ENCODE data around the gene TMEM108. TPM values are rescaled to one million over a fixed set of nuclear protein-coding genes. Genes with fewer than 3 reads are reported as not detected.
A peak's percentile ranks its signal among the peaks of the same experiment; 100 is the strongest.

The TMEM108 gene
- polyA plus RNA-seq, 4 donors = 2.7 to 3.6 (median 3.0) TPM

GRCh38 chr3:133374708-133375402, 336.7 kb downstream of the TMEM108 start:
- no peak for DNase-seq (ENCODE audit: low read depth in 4 of 4, low spot score in 3 of 4)

DNA sequence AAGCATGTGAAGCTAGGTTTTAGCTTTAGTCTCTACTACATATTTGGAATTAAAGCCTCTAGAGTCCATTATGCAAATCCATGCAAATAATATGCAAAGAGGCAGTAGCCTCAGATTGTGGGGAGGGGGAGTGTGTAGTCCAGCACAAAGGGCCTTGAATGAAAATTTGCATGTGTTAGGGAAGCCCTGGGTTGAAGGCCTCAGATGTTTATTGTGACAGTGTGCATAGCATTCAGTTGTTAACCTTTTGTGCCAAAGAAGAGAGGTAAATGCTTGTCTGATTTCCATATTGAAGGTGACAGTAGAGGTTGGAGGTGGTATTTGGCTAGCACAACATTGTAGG, 337.2 kb downstream of the TMEM108 start:
- DNase-seq (ENCODE audit: low read depth in 4 of 4, low spot score in 3 of 4) = no peak

- no peak for DNase-seq (ENCODE audit: low read depth in 4 of 4, low spot score in 3 of 4)
Observed at GRCh38 chr3:133376810-133377209, 338.6 kb downstream of the TMEM108 start.

DNA sequence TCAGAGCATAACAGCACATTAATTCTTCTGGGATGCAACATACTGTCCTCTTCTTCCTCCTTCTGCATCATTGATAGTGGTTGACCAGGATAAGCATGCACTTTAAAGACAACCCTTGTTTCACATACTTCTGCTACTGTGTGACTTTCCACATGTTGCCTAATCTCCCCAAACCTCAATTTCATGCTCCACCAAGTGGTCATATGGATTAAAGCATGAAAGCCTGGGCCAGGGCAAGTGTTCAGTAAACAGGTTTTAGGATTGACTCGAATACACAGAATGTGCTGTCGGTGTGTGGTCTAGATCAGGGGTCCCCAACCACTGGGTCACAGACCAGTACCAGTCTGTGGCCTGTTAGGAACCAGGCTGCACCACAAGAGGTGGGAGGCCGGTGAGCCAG, 339.2 kb downstream of the TMEM108 start:
- peak in 1 of 4 donors; percentile 25 for DNase-seq (ENCODE audit: low read depth in 4 of 4, low spot score in 3 of 4)

DNA sequence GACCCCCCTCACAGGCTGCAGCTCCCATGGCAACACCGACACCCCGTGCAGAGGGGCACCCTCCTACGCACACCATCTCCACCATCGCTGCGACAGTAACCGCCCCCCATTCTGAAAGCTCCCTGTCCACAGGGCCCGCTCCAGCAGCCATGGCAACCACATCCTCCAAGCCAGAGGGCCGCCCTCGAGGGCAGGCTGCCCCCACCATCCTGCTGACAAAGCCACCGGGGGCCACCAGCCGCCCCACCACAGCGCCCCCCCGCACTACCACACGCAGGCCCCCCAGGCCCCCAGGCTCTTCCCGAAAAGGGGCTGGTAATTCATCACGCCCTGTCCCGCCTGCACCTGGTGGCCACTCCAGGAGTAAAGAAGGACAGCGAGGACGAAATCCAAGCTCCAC, 341.7 kb downstream of the TMEM108 start:
- no peak for DNase-seq (ENCODE audit: low read depth in 4 of 4, low spot score in 3 of 4)

DNA sequence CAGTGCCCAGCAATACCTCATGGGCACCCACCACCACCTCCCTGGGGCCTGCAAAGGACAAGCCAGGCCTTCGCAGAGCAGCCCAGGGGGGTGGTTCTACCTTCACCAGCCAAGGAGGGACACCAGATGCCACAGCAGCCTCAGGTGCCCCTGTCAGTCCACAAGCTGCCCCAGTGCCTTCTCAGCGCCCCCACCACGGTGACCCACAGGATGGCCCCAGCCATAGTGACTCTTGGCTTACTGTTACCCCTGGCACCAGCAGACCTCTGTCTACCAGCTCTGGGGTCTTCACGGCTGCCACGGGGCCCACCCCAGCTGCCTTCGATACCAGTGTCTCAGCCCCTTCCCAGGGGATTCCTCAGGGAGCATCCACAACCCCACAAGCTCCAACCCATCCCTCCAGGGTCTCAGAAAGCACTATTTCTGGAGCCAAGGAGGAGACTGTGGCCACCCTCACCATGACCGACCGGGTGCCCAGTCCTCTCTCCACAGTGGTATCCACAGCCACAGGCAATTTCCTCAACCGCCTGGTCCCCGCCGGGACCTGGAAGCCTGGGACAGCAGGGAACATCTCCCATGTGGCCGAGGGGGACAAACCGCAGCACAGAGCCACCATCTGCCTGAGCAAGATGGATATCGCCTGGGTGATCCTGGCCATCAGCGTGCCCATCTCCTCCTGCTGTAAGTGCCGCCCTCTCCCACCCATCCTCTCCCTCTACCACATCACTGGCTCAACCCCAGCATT, 342.5 kb downstream of the TMEM108 start:
- DNase-seq (ENCODE audit: low read depth in 4 of 4, low spot score in 3 of 4) = no peak

GRCh38 chr3:133381346-133382109, 343.3 kb downstream of the TMEM108 start:
- DNase-seq (ENCODE audit: low read depth in 4 of 4, low spot score in 3 of 4) = no peak

- no peak for DNase-seq (ENCODE audit: low read depth in 4 of 4, low spot score in 3 of 4)
Observed at GRCh38 chr3:133383175-133383574, 345.0 kb downstream of the TMEM108 start.

DNA sequence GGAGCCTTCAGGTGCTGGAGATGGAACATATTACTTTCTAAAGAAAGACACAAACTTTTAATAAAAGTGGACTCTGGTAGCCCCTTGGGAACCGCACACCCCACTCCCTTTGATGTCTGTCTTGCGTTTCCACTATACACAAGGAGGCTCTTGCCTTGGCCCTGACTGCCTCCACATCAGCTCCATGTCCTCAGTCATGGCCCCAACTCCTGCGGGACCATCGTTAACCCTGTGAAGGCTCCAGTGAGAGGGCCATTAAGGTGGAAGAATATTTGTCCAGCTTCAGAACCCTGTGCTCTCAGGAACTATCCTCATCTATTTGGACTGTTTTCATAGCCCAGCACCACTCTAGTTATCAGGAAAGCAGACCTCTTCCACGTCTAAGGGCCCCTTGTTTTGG, 345.6 kb downstream of the TMEM108 start:
- no peak for DNase-seq (ENCODE audit: low read depth in 4 of 4, low spot score in 3 of 4)

GRCh38 chr3:133384331-133385027, 346.3 kb downstream of the TMEM108 start:
- DNase-seq (ENCODE audit: low read depth in 4 of 4, low spot score in 3 of 4) = peak; percentile 36 to 50 (median 42)

GRCh38 chr3:133386876-133387275, 348.7 kb downstream of the TMEM108 start:
- no peak for DNase-seq (ENCODE audit: low read depth in 4 of 4, low spot score in 3 of 4)

DNA sequence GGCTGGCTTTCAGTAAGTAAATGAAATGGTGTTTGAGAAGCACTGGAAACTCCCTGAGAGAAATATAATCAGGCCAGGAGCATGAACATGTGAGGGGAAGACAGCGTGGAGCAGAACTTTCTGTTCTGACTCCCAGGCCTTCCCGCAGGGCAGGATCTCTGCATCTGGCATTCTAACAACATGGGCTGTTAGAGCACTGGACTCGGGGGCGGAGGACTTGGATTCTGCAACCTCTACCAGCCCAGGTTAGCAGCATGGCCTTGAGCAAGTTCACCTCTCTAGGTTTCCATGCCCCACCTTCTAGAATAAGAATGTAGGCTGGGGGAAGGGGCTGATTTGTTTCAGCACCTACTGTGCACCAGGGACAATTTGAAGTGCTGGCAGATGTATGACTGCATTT, 349.1 kb downstream of the TMEM108 start:
- no peak for DNase-seq (ENCODE audit: low read depth in 4 of 4, low spot score in 3 of 4)

DNA sequence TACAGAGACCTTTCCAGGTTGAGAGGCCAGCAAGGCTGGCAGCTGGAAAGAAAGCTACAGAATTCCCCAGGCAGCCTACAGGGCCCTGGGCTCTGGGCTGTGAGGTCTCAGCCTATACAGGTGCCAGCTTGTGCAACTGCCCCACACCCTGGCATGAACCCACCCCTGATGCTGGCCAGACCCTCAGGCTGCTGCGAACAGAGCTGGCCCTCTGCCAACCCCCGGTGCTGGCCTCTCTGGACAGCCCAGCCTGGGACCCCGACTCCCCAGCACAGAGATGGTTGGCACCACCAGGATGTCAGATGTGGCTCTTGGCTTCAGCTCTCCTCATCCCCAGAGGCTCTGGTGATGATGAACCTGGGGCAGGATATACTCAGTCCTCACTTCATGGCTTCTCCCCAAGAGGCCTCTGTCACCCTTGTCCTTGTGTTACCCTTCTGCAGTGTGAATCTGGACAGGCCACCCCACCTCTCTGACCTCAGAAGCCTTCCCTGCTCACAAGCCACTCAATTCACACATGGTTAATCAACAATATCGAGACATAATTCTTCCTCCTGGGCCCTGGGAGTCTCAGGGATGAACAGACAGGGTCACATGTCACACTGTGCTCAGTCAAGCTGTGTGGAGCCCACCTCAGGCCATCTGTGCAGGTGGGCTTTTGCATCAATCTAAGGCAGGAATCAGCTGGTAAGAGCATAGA, 350.7 kb downstream of the TMEM108 start:
- DNase-seq (ENCODE audit: low read depth in 4 of 4, low spot score in 3 of 4) = no peak

DNA sequence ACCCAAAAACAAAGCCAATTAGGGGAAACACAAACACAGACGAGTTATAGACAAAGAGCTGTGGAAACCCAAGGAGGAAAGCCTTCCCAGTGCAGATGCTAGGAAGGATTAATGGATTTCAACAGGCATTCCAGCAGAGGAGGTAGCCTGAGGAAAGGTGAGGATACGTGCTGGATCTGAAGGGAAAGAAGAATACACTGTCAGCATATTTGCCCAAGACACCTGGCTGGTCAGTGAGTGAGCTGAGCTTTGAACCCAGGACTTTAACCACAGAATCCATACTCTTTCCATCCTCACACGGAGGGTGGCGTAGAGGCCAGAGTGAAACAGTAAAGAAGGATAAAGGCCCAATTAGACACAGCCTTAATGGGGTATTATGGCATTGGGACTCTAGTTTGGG, 352.5 kb downstream of the TMEM108 start:
- no peak for DNase-seq (ENCODE audit: low read depth in 4 of 4, low spot score in 3 of 4)

DNA sequence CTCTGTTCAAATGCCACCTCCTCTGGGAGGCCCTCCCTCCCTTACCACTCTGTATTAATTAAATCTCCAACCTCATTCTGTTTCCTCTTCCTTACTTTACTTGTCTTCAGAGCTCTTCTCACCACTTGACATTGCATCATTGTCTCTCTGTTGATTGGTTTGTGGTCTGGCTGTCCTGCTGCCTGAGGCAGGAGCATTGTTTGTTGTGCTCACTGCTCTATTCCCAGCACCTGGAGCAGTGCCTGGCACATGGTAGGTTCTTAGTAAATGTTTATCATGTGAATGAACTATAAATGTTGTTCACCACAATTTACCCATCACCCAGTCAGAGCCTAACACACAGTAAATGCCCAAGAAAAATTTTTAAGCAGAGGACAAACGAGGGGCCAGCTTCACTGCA, 355.0 kb downstream of the TMEM108 start:
- DNase-seq (ENCODE audit: low read depth in 4 of 4, low spot score in 3 of 4) = no peak

DNA sequence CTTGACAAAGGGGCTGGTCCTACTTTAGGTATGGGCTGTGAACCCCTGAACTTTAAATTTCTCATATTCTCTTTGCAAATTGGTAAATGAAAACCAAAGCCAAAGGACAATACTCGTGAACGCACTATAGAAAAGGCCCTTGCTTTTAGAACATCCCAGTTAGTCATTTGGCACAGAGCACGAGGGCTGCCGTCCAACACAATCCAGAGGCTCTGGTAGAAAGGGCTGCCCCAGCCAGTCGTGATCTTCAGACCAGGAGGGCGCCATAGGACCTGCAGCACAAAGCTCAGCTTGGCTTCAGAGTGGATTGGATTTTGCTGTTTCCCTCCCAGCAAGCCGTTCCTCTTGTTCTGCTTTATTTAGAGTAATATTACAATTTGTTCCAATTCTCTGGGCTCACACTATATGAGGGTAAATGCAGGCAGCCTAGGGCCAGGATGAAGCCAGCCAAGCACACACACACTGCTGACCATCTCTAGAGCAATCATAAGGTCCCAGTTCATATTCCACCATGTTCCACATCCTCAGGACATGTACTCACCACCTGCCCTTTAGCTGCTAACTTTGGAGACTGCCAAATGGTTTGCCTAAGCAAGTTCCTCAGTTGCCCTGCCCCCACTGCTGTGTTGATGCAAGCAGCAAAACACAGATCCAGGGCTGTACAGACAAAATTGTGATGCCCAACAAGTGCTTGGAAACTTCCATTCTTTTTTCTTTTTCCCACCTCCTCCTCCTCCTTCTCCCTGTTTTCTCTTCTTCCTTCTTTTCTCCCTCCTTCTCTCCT, 355.7 kb downstream of the TMEM108 start:
- DNase-seq (ENCODE audit: low read depth in 4 of 4, low spot score in 3 of 4) = no peak

GRCh38 chr3:133394561-133395311, 356.5 kb downstream of the TMEM108 start:
- DNase-seq (ENCODE audit: low read depth in 4 of 4, low spot score in 3 of 4) = no peak

- no peak for DNase-seq (ENCODE audit: low read depth in 4 of 4, low spot score in 3 of 4)
Observed at GRCh38 chr3:133396906-133397305, 358.7 kb downstream of the TMEM108 start.

GRCh38 chr3:133400006-133400515, 361.9 kb downstream of the TMEM108 start, which contains the start of gene BFSP2:
Gene BFSP2 (plus strand): TSS chr3:133400056. CDS start chr3:133400084, 28 bp downstream.
- DNase-seq (ENCODE audit: low read depth in 4 of 4, low spot score in 3 of 4) = no peak
